ENCODE data around the gene COL18A1. TPM values are rescaled to one million over a fixed set of nuclear protein-coding genes. Genes with fewer than 3 reads are reported as not detected.
"Not testable (repeated sequence)": the region's sequence is repeated elsewhere in the genome, so short reads cannot be mapped to it uniquely, and the experiment has no call there.

COL18A1 gene
- total RNA-seq, 1 donor from 2014 or later = 515 TPM

GRCh38 chr21:45434645-45435217 is 29.8 kb downstream of the COL18A1 start:
- Mint-ChIP-seq H3K36me3 (ENCODE audit: unreplicated experiment) (no peaks in the 10 kb centered on the region), H3K4me1 (ENCODE audit: unreplicated experiment) (peaks cover 67% of the 10 kb centered on the region), H3K4me3 (ENCODE audit: unreplicated experiment) (no peak overlapping the region), H3K27me3 (ENCODE audit: unreplicated experiment) (no peaks in the 10 kb centered on the region), H3K27ac (ENCODE audit: unreplicated experiment) (no peak overlapping the region), H3K9me3 (ENCODE audit: unreplicated experiment) (no peaks in the 10 kb centered on the region)
- DNase-seq (ENCODE audit: extremely low spot score, unreplicated experiment) = no peak
- TF ChIP-seq, protein P1, sequence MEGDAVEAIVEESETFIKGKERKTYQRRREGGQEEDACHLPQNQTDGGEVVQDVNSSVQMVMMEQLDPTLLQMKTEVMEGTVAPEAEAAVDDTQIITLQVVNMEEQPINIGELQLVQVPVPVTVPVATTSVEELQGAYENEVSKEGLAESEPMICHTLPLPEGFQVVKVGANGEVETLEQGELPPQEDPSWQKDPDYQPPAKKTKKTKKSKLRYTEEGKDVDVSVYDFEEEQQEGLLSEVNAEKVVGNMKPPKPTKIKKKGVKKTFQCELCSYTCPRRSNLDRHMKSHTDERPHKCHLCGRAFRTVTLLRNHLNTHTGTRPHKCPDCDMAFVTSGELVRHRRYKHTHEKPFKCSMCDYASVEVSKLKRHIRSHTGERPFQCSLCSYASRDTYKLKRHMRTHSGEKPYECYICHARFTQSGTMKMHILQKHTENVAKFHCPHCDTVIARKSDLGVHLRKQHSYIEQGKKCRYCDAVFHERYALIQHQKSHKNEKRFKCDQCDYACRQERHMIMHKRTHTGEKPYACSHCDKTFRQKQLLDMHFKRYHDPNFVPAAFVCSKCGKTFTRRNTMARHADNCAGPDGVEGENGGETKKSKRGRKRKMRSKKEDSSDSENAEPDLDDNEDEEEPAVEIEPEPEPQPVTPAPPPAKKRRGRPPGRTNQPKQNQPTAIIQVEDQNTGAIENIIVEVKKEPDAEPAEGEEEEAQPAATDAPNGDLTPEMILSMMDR (IDR thresholded peaks at IDR 0.05) = no peak

DNA sequence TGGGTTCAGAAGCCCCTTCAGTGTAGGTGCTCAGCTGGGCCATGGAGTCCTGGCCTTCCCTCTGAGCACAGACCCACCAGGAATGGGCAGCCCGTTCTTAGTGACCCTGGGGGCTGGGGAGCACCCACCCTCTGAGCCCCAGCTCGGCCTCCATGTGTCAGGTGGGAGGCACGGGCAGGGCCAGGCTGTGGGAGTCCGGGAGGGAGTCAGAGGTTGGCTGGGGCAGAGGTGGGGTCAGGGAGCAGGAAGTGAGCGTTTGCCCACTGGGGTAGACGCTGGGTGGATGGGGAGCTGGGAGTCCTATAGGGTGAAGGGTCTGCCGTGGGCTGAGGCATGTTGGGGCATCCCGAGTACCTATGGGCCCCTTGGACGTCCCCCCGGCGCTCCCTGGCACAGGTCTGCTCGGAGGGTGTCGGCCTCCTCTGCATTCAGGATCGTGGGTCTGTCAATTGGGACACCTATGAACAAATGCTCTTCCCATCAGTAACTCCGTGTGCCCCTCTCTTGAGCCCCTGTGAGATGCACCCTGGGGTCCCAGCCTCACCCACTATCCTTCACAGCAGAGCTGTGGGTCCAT is 30.5 kb downstream of the COL18A1 start:
- no peak for DNase-seq (ENCODE audit: extremely low spot score, unreplicated experiment)
- Mint-ChIP-seq H3K27ac (ENCODE audit: unreplicated experiment) (no peak overlapping the region), H3K4me3 (ENCODE audit: unreplicated experiment) (no peak overlapping the region), H3K27me3 (ENCODE audit: unreplicated experiment) (no peaks in the 10 kb centered on the region), H3K4me1 (ENCODE audit: unreplicated experiment) (peaks cover 59% of the 10 kb centered on the region), H3K9me3 (ENCODE audit: unreplicated experiment) (no peaks in the 10 kb centered on the region), H3K36me3 (ENCODE audit: unreplicated experiment) (no peaks in the 10 kb centered on the region)
- TF ChIP-seq, protein P1 (IDR thresholded peaks at IDR 0.05) = no peak

DNA sequence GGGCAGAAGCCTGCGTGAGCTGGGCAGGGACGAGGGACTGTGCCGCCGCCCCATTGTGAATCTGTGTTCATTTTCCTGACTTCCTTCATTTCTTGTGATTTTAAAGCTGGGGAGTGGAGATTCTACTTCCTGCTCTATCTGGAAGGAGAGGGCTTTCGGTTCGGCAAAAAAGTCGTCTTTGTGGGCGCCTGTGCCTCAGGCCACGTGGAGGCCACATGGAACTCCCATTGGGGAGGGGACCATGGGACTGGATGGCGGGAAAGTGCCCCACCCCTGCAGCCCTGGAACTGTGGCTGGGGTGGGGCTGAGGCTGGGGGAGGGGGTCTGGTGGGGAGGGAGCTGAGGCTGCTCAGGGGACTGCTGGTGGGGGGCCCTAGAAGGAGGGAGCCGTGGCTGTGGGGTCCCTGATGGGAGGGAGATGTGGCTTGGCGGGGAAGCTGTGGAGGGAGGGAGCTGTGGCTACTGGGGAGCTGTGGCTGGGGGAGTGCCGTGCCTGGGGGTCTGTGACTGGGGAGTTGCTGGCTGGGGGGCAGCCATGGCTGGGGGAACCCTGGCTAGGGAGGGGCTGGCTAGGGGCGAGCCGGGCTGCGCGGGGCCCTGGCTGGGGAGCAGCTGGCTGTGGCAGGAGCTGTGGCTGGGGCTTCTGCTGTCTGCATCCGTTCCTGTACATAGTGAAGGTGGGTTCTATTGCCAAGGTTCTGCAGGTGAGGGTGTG is 31.5 kb downstream of the COL18A1 start:
- DNase-seq (ENCODE audit: extremely low spot score, unreplicated experiment) = no peak
- no peak overlapping the region for H3K27ac Mint-ChIP-seq (ENCODE audit: unreplicated experiment)
- TF ChIP-seq, protein P1 (IDR thresholded peaks at IDR 0.05) = no peak
- H3K27me3 Mint-ChIP-seq (ENCODE audit: unreplicated experiment) = no peaks in the 10 kb centered on the region
- H3K9me3 Mint-ChIP-seq (ENCODE audit: unreplicated experiment) = no peaks in the 10 kb centered on the region
- no peak overlapping the region for H3K4me3 Mint-ChIP-seq (ENCODE audit: unreplicated experiment)
- peaks cover 55% of the 10 kb centered on the region for H3K4me1 Mint-ChIP-seq (ENCODE audit: unreplicated experiment)
- H3K36me3 Mint-ChIP-seq (ENCODE audit: unreplicated experiment) = peaks cover under 1% of the 10 kb centered on the region

DNA sequence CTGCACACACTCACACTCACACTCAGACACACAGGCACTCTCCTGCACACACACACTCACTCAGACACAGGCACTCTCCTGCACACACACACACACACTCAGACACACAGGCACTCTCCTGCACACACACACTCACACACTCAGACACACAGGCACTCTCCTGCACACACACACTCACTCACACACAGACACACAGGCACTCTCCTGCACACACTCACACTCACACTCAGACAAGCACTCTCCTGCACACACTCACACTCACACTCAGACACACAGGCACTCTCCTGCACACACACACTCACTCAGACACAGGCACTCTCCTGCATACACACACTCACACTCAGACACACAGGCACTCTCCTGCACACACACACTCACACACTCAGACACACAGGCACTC is 32.9 kb downstream of the COL18A1 start:
- H3K4me3 Mint-ChIP-seq (ENCODE audit: unreplicated experiment); H3K27me3 Mint-ChIP-seq (ENCODE audit: unreplicated experiment); H3K9me3 Mint-ChIP-seq (ENCODE audit: unreplicated experiment); H3K27ac Mint-ChIP-seq (ENCODE audit: unreplicated experiment); DNase-seq (ENCODE audit: extremely low spot score, unreplicated experiment); H3K36me3 Mint-ChIP-seq (ENCODE audit: unreplicated experiment): not testable (repeated sequence)
- H3K4me1 Mint-ChIP-seq (ENCODE audit: unreplicated experiment) = peaks cover 43% of the 10 kb centered on the region

DNA sequence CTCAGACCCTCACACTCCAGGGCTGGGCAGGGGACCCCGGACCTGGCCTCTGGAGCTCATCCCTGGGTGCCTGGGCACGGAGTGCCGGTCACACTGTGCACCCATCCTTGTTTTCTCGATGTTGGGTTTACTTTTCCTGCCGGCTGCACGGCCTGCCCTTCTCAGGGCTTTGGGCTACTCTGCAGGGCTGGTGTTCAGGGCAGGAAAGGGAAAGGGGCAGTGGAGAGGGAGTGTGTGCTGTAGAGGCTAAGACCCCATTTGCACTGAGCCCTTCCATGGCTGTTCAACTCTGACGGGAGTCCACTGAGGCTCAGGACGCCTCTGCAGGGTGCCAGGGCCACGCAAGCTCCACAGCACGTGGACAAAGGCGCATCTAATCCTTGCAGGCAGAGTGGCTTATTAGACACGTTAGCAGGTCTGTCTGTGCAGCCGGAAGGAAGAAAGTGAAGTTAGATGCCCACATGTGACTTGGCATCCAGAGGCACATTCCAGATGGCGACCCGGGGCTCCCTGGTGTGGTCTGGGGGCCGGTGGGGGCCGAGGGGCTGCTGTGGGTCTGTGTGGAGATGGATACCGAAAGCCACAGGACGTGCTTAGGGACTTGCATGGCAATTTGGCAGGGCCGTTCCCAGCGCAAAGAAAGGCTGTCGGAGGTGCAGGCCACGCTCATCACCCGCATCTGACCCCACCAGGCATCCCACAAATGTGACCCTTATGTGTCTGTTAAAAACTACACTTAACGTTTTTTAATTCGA is 33.6 kb downstream of the COL18A1 start:
- no peak overlapping the region for H3K4me3 Mint-ChIP-seq (ENCODE audit: unreplicated experiment)
- H3K9me3 Mint-ChIP-seq (ENCODE audit: unreplicated experiment) = no peaks in the 10 kb centered on the region
- H3K4me1 Mint-ChIP-seq (ENCODE audit: unreplicated experiment) = peaks cover 36% of the 10 kb centered on the region
- peaks cover 3% of the 10 kb centered on the region for H3K36me3 Mint-ChIP-seq (ENCODE audit: unreplicated experiment)
- TF ChIP-seq, protein P1 (IDR thresholded peaks at IDR 0.05) = no peak
- DNase-seq (ENCODE audit: extremely low spot score, unreplicated experiment) = no peak
- H3K27ac Mint-ChIP-seq (ENCODE audit: unreplicated experiment) = no peak overlapping the region
- no peaks in the 10 kb centered on the region for H3K27me3 Mint-ChIP-seq (ENCODE audit: unreplicated experiment)

Measured in osteocyte (in vitro differentiated cells).